Measurements from ENCODE around the gene FBXO40.

- TF ChIP-seq CTCF (IDR thresholded peaks at IDR 0.05): no peak
- TF ChIP-seq ZFX (IDR thresholded peaks at IDR 0.05; ENCODE audit: borderline replicate concordance): no peak
These were observed 5.4 kb downstream of the FBXO40 start for GRCh38 chr3:121598564-121598963.

All from 22Rv1 (cell line).